Peyer's patch (tissue), 4 donors: ENCODE measurements around the gene KRT4. TPM values are rescaled to one million over a fixed set of nuclear protein-coding genes. Genes with fewer than 3 reads are reported as not detected.
"Not testable (repeated sequence)": the region's sequence is repeated elsewhere in the genome, so short reads cannot be mapped to it uniquely, and the experiment has no call there.

ENCODE experiments used
- DNase-seq, 3 donors: peaks; one replicate each; pipeline ENCODE4 v3.0.0-alpha.2; 2017 to 2019
- H3K27ac ChIP-seq, 4 donors: fragments of 200-600 bp; sonication (generic); one replicate each; pipeline ENCODE4 v1.5.1; 2016 to 2019
- H3K27me3 ChIP-seq, 2 donors: fragments of 200-600 bp; sonication (generic); one replicate each; pipeline ENCODE4 v1.5.1; 2019
- H3K36me3 ChIP-seq, 3 donors: fragments of 200-600 bp; sonication (generic); one replicate each; pipeline ENCODE4 v1.5.1; 2016 to 2019
- H3K4me1 ChIP-seq, 4 donors: fragments of 200-600 bp; sonication (generic); one replicate each; pipeline ENCODE4 v1.5.1; 2016 to 2019
- H3K4me3 ChIP-seq, 4 donors: fragments of 200-600 bp; sonication (generic); 1 replicate in 3 of 4; 2 replicates in 1 of 4; pipeline ENCODE4 v1.5.1; 2016 to 2019; ENCODE audit warnings: mild to moderate bottlenecking in 1 of 4
- H3K9me3 ChIP-seq, 4 donors: fragments of 200-600 bp; sonication (generic); one replicate each; pipeline ENCODE4 v1.5.1; 2016 to 2019; ENCODE audit warnings: mild to moderate bottlenecking in 1 of 4
- POLR2A ChIP-seq, 2 donors: fragments of 450-650 bp; IDR thresholded peaks; one replicate each; pipeline ENCODE4 v1.5.1; 2017; ENCODE audit warnings: antibody characterized with exemption in 2 of 2, mild to moderate bottlenecking in 2 of 2, moderate library complexity in 2 of 2
- total RNA-seq, 4 donors: library from RNA; depleted of rRNA; stranded (reverse); fragments of >200 nt; gene quantifications; one replicate each; pipeline ENCODE4 v1.1.0, GENCODE V29; 2016
- TF ChIP-seq, protein P1 (sequence below), 6 experiments: fragments of 450-650 bp in 4 of 6; fragments of 200-600 bp in 2 of 6; sonication (generic) in 1 of 6; IDR thresholded peaks; one replicate each; pipeline ENCODE4 v1.5.1; 2017 to 2019; ENCODE audit warnings: antibody characterized with exemption in 6 of 6, mild to moderate bottlenecking in 3 of 6, moderate library complexity in 1 of 6

The KRT4 gene
- total RNA-seq, 4 donors from 2014 or later, result not detected

DNA sequence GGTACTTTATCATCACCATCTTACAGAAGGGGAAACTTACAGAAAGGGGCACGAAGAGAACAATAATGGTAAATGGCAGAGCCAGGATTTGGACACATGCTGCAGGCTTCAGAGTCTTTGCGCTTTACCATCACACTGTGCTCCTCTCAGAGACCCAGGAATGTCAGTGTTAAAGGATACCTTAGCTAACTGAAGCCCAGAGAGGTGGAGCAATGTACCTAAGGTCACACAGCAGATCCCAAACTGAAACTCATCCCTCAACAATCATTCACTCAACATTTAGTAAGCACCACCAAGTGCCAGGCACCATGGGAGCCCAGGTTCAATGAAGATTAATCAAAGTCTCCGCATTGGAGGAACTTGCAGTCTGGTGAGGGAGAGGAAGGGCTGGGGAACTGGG, 42.9 kb upstream of the KRT4 start:
- no peak overlapping the region for H3K4me3 ChIP-seq
- no peak for DNase-seq
- H3K36me3 ChIP-seq, result no peaks in the 10 kb centered on the region
- H3K9me3 ChIP-seq, result no peaks in the 10 kb centered on the region
- H3K4me1 ChIP-seq, result no peaks in the 10 kb centered on the region
- no peaks in the 10 kb centered on the region for H3K27me3 ChIP-seq
- TF ChIP-seq, protein P1, sequence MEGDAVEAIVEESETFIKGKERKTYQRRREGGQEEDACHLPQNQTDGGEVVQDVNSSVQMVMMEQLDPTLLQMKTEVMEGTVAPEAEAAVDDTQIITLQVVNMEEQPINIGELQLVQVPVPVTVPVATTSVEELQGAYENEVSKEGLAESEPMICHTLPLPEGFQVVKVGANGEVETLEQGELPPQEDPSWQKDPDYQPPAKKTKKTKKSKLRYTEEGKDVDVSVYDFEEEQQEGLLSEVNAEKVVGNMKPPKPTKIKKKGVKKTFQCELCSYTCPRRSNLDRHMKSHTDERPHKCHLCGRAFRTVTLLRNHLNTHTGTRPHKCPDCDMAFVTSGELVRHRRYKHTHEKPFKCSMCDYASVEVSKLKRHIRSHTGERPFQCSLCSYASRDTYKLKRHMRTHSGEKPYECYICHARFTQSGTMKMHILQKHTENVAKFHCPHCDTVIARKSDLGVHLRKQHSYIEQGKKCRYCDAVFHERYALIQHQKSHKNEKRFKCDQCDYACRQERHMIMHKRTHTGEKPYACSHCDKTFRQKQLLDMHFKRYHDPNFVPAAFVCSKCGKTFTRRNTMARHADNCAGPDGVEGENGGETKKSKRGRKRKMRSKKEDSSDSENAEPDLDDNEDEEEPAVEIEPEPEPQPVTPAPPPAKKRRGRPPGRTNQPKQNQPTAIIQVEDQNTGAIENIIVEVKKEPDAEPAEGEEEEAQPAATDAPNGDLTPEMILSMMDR (IDR thresholded peaks at IDR 0.05), result no peak
- TF ChIP-seq POLR2A (IDR thresholded peaks at IDR 0.05), result no peak
- no peak overlapping the region for H3K27ac ChIP-seq

DNA sequence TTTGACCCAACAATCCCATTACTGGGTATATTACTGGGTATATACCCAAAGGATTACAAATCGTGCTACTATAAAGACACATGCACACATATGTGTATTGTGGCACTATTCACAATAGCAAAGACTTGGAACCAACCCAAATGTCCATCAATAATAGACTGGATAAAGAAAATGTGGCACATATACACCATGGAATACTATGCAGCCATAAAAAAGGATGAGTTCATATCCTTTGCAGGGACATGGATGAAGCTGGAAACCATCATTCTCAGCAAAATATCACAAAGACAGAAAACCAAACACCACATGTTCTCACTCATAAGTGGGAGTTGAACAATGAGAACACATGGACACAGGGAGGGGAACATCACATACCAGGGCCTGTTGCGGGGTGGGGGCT, 42.2 kb upstream of the KRT4 start:
- not testable (repeated sequence) for H3K36me3 ChIP-seq, DNase-seq, H3K27ac ChIP-seq, H3K27me3 ChIP-seq, H3K4me1 ChIP-seq, H3K4me3 ChIP-seq, H3K9me3 ChIP-seq

DNA sequence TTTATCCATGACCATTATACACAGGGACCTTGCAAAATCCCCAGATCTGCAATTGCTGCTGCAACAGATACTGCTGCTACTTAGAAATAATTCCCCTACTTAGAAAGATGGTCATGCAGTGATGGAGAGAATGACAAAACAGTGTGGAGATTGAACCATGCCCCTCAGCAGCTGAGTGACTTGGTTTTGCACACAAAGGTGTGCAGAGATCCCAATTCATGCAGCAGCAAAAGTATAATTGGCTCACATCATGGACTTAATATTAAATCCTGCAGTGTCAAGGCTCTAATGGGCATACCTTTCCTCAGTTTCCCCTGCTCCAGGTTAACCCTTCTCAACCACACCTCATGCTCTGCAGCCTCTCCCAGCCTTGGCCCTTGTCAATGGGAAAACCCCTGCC, 37.9 kb upstream of the KRT4 start:
- H3K27ac ChIP-seq, result no peak overlapping the region
- no peak for TF ChIP-seq POLR2A (IDR thresholded peaks at IDR 0.05)
- TF ChIP-seq, protein P1 (IDR thresholded peaks at IDR 0.05), result no peak
- H3K27me3 ChIP-seq, result no peaks in the 10 kb centered on the region
- no peak overlapping the region for H3K4me3 ChIP-seq
- DNase-seq, result no peak
- H3K36me3 ChIP-seq, result no peaks in the 10 kb centered on the region
- H3K4me1 ChIP-seq, result no peaks in the 10 kb centered on the region
- H3K9me3 ChIP-seq, result no peaks in the 10 kb centered on the region

DNA sequence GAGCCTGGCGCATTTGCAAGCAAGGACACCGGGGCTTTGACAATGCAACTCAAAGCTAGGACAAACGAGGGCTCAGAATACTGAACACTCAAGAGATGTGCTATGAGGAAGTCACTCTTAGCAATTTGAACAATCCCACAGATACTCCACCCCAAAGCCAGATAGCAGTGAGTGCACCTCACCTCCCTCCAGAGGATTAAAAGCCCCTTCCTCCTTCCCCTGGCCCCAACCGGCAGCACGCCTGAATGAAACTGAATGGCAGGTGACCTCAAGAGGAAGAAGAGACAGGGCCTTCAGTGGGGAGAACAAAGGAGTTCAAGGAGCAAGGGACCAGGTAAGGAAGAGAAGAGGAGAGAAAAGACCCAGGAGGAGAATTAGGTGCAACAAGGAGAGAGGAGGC, 36.8 kb upstream of the KRT4 start:
- H3K27ac ChIP-seq, result no peak overlapping the region
- H3K4me1 ChIP-seq, result no peaks in the 10 kb centered on the region
- H3K36me3 ChIP-seq, result no peaks in the 10 kb centered on the region
- peak in 1 of 3 donors; percentile 12 for DNase-seq
- H3K4me3 ChIP-seq, result no peak overlapping the region
- no peaks in the 10 kb centered on the region for H3K9me3 ChIP-seq
- no peaks in the 10 kb centered on the region for H3K27me3 ChIP-seq
- TF ChIP-seq, protein P1 (IDR thresholded peaks at IDR 0.05), result no peak
- TF ChIP-seq POLR2A (IDR thresholded peaks at IDR 0.05), result no peak

DNA sequence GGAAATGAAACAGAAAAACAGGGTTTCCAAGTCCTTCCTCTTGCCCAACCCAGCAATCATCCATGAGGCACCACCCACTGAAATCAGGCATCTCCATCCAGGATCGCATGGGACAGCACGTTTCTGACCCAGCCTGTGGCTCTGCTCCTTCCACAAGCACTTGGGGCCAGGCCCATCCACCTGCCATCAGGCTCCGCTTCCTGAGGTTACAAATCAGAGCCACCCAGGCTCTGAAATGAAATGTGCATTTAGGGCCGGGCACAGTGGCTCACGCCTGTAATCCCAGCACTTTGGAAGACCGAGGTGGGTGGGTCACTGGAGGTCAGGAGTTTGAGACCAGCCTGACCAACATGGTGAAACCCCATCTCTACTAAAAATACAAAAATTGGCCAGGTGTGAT, 35.6 kb upstream of the KRT4 start:
- DNase-seq, result no peak
- Histone ChIP-seq H3K27me3 (no peaks in the 10 kb centered on the region), H3K4me1 (no peaks in the 10 kb centered on the region), H3K27ac (no peak overlapping the region), H3K36me3 (no peaks in the 10 kb centered on the region), H3K9me3 (no peaks in the 10 kb centered on the region), H3K4me3 (no peak overlapping the region)
- TF ChIP-seq, protein P1 (IDR thresholded peaks at IDR 0.05), result no peak
- TF ChIP-seq POLR2A (IDR thresholded peaks at IDR 0.05), result no peak

DNA sequence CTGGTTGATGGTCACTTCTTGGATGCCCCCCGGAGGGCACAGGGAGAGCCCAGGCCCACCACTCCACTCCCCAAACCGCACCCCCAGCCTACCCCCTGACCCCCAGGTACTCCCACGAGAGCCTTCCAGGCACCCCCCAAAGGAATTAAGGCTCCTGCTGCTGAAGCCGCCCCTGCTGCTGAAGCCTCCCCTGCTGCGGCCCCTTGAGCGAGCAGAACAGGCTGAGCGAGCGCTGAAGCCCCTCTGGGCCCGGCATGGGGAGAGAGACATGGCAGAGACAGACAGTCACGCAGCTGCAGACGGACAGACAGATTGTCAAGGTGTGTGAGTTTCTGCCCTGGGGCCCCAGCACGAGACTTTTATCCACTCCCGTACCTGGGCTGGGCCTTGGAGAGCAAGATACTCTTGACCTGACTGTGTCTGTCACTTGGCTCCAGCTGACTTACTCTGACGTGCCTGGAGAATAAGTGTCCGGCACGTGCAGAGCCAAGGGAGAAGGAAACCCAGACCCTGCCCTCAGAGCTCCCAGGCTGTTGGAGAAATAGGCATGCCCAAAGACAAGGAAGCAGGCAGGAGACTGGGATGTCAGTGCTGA, 34.8 kb upstream of the KRT4 start, which contains the start of gene KRT78:
Gene KRT78, minus strand, starts transcription at position 334 of the 595 bp plus-strand sequence. Its CDS starts 64 bp downstream, at position 270.
- no peak for TF ChIP-seq POLR2A (IDR thresholded peaks at IDR 0.05)
- TF ChIP-seq, protein P1 (IDR thresholded peaks at IDR 0.05), result no peak
- Histone ChIP-seq H3K9me3 (no peaks in the 10 kb centered on the region), H3K27me3 (no peaks in the 10 kb centered on the region), H3K4me1 (no peaks in the 10 kb centered on the region), H3K4me3 (no peak within 1 kb of the TSS), H3K36me3 (no peaks in the 10 kb centered on the region), H3K27ac (no peak within 1 kb of the TSS)
- DNase-seq, result peak in 1 of 3 donors; percentile 31
